A549 treated with AZD2906 at 1 μM for 4 hours (cell line): ENCODE results near the gene FGF9. TPM values are rescaled to one million over a fixed set of nuclear protein-coding genes. Genes with fewer than 3 reads are reported as not detected.

Experiments
- total RNA-seq: library from RNA; stranded (reverse); fragments of 200-300 nt; extraction: Qiagen RNA extraction; gene quantifications from 5 replicates; pipeline ENCODE4 v1.2.3, GENCODE V29; 2022

FGF9 gene
- total RNA-seq = not detected in 5 replicates

DNA sequence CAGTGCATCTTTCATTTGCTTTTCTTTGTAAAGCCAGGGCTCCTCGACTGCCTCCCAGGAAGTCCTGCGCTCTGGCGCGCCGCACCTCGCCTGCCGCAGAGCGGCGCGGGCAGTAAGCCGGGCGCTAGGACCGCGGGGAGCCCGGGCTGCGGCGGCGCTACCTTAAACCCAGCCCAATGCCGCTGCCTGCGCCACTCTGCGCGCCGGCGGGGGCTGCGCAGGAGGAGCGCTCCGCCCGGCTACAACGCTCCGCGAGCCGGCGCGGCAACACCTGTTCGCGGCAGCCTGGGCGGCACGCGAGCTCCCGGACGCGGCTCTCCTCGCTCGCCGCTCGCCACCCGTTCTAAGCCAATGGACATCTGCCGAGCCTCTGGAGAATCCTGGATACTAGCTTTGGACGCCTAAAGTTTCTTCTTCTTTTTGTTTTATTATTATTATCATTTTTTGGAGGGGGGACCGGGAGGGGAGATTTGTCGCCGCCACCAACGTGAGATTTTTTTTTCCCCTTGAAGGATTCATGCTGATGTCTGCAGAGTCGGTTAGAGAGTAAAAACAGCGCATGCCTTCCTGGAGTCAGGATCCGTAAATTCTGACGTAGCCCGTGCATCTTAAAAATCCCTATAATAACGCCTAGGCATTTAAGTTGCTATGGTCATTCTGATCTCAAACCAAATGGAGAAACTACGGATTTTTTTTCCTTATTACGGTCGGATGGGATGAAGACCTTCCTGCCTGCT, at the start of gene FGF9:
Gene FGF9 (plus strand): TSS at position 191 of the 737 bp plus-strand sequence. CDS start 840 bp downstream, outside the sequence.

Other genes with a start within 250 kb of the FGF9 start
- 13.8 to 20.1 TPM (median 16.8 TPM) in 5 replicates for gene ZDHHC20, start 211.8 kb upstream of the FGF9 start, total RNA-seq
- 14.5 to 18.2 TPM (median 15.6 TPM) in 5 replicates for gene MICU2, start 66.9 kb upstream of the FGF9 start, total RNA-seq